HT1080 (cell line): Measurements from ENCODE around the gene THAP4. TPM values are rescaled to one million over a fixed set of nuclear protein-coding genes. Genes with fewer than 3 reads are reported as not detected.
A peak's percentile ranks its signal among the peaks of the same experiment; 100 is the strongest.

ENCODE experiments used
- DNase-seq: peaks from one replicate; pipeline ENCODE4 v3.0.0-alpha.2; 2015; ENCODE audit warnings: low read depth
- polyA plus RNA-seq, 2 experiments: library from polyadenylated mRNA; depleted of rRNA; stranded (reverse); fragments of >200 nt; gene quantifications; 2 replicates each; pipeline ENCODE4 v1.2.3, GENCODE V29; 2015
- total RNA-seq: library from RNA; depleted of rRNA; stranded (reverse); fragments of >200 nt; shearing (Covaris generic); gene quantifications from 2 replicates; pipeline ENCODE4 v1.2.3, GENCODE V29; 2014; rRNA removed

Gene THAP4, protein sequence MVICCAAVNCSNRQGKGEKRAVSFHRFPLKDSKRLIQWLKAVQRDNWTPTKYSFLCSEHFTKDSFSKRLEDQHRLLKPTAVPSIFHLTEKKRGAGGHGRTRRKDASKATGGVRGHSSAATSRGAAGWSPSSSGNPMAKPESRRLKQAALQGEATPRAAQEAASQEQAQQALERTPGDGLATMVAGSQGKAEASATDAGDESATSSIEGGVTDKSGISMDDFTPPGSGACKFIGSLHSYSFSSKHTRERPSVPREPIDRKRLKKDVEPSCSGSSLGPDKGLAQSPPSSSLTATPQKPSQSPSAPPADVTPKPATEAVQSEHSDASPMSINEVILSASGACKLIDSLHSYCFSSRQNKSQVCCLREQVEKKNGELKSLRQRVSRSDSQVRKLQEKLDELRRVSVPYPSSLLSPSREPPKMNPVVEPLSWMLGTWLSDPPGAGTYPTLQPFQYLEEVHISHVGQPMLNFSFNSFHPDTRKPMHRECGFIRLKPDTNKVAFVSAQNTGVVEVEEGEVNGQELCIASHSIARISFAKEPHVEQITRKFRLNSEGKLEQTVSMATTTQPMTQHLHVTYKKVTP
- total RNA-seq, result 103 TPM in 2 replicates
- 61.0 and 63.0 TPM in 2 replicates for polyA plus RNA-seq (2015; cell fraction: cytosol; rRNA removed)
- 24.3 and 25.5 TPM in 2 replicates for polyA plus RNA-seq (2015; cell fraction: nucleus; rRNA removed)

DNA sequence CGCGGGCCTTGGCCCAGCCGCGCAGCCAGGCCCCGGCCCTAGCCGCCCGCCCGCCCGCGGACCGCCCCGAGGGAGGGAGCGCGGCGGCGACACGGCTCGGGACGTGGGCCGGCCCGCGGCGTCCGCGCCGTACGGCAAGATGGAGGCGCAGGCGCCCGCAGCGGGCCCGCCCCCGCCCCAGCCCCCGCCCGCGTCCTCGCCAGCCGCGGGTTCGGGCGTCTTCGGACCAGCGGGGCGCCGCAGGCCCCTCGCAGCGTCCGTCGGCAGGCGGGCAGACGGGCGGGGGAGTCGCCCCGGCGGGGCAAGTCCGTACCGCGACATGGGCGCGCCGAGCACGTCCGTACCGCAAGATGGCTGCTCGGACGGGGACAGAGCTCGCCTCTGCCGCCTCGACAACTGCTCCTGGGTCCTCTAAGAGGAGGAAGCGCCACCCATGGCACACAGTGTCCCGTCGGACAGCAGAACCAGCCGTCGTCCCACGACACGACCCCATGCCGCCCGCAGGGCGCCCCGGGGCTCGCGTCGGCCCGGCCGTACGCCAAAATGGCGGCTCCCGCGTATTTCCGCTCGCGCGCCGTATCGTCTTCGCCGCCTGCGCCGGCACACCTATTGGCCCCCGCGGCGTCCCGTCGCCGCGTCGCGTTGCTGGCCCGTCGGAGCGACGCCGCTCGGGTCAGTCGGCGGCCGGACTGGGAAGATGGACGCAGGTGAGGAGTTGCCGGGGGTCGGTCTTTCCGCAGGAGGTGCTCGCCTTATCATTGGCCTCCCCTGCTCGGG, at the start of gene THAP4, which contains the start of gene ATG4B:
TSS of gene THAP4 (minus strand) at position 141 of the 777 bp plus-strand sequence. CDS start 141 bp downstream, outside the sequence.
TSS of gene ATG4B (plus strand) at position 676 of the 777 bp plus-strand sequence. CDS start at position 698, 22 bp downstream.
- DNase-seq, result peak; percentile 82

DNA sequence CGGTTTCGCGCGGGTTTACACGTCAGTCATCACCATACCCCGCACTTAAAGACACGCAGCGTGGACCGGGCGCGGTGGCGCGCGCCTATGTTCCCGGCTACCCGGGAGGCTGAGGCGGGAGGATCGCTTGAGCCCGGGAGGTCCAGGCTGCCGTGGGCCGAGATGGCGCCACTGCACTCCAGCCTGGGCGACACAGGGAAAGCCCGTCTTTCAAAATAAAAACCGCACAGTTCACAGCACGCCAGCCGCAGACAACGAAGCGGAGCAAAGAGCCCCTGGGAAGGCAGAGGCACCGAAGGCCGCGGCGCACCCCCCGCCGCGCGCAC, 49.3 kb upstream of the THAP4 start:
- no peak for DNase-seq

DNA sequence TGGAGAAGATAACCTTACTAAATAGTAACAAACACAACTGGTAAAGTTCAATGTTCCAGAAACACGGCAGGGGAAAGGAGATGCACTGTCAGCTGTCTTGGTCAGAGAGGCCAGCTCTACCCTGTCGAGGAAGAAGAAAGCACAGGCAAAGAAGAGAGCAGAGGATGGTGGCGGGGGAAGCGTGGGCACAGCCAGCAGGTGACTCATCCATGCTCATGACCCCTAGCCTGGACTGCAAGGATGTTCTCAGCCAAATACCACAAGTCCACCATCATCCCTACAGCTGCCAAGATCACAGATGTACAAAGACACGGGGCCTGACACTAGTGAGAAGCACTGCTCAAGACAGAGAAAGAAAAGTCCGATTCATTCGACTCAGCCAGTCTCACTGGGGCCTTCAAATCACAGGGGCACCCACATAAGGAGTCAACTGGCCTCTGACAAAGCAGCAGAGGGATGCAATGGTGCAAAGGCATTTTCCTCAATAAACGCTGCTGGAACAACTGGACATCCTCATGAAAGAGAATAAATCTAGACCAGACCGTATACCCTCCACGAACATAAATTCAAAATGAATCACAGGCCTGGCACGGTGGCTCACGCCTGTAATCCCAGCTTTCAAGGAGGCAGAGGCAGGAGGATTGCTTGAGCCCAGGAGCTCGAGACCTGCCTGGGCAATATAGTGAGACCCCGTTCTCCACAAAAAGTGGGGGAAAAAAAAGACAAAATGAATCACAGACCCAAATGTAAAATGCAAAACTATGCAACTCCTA, 44.1 kb upstream of the THAP4 start:
- peak; percentile 93 for DNase-seq

DNA sequence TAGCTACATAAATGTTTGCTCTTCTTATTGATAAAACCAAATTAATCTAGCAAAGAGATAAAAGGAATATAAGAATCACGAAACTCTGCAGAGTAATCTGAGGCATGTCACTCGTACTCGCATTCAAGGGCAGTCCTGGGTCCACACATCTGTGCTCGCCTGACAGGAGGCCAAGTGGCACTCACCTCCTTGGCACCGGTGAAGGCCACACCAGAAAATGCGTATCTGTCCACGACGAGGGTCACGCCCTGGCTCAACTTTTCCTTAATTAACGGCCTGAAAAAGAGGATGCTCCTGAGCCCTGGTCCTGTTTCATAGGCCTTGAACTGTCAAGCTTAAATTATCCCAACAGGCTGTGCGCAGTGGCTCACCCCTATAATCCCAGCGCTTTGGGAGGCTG, 43.1 kb upstream of the THAP4 start:
- no peak for DNase-seq

DNA sequence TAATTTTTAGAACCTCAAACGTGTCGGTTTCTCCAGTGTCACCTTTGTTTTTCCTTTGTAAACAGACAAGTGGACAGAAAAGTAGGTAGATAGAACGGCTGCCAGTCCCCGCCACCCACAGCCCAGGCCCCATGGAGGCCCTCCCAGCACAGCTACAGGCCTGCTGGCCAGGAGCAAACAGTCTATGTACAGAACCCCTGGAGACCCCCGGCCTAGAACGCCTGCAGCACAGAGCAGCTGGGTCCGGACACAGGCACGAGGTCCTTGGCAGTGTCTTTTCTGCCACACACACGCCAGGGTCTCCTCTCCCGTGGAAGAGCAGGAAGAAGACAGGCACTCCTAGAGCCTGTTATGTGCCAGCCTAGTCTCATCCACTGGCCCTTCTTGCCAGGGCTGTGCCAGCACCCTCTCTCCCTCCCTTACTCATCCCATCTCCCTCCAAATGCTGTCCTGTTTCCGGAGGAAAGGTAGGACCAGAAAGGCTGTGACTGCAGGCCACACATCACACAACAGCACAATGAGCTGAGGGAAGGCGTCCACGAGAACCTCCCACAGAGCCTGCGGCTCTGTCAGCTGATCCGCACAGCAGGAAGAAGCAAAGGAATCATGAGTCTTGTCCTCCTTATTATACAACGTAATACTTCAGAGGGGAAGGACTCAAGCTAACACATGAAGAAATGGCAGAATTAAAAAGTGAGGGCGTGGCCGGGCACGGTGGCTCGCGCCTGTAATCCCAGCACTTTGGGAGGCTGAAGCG, 42.0 kb upstream of the THAP4 start:
- DNase-seq, result no peak

DNA sequence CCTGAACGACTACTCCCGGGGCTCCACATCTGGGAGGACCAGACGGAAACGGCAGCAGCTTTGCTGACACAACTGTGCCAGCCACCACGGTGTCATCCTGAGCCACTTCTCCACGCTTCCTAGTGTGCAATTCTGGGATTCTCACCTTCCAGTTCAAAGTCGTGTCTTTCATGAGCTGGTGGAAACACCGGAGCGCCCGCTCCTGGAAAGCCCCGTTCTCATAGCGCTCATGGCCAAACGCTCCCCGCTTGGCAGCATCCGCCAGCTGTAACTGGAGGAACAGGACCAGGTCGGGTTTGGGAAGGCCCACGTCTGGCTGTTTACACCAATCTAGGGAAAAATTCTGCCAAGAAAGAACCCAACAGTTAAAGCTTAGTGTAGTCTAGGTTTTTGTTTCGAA, 41.3 kb upstream of the THAP4 start:
- DNase-seq, result no peak

DNA sequence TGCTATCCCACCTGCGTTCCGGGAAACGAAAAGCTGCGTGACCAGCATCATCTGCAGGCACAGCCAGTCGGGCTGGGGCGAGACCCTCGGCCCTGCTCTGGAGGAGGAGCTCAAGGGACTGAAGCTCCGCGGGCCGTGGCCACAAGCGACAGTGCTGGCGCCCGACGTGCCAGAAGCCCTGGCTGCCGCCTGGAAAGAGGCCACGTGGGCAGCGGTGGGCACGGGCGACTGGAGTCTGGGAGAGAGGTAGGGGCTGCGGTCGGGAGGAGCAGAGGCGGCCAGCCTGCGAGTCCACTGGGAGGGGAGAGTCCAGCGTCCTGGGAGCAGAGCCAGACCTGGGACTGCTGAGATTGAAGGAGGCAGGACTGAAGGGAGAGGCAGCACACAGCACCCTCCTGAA, 40.4 kb upstream of the THAP4 start:
- no peak for DNase-seq

DNA sequence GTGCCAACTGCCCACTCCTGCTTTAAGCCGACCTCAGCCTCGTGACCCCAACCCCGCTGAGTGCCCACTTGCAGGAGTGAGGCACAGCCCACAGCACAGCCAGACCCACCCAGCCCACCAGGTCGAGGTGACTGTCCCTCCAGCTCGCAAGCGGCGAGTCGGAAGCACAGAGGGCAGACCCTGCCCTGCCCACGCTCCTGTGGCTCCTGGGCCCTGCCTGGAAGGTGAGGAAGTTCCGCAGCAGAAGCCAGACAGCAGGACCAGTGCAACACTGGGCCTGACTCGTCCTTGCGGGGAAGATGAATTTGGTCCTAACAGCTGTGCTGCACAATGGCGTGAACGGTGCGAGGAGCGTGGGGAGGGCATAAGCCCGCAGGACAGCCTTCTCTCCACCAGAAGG, 39.7 kb upstream of the THAP4 start:
- DNase-seq, result no peak

DNA sequence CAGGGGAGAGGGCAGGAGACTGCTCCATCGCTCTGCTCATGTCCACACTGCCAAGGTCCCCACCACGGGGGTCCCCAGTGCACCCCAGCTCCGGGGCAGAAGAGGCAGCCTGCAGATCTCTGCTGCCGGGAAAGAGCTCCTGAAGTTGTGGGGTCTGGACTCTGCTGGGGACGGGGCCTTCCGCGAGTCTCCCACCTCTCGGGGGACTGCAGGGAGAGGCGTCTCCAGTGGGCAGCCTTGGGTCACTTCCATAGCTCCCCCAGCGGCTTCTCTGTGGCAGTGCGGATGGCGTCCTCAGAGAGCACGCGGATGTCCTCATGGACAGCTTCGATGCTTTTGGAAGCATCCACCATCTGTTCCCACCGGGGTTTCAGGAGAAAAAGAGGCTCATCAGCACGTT, 38.9 kb upstream of the THAP4 start:
- DNase-seq, result no peak

DNA sequence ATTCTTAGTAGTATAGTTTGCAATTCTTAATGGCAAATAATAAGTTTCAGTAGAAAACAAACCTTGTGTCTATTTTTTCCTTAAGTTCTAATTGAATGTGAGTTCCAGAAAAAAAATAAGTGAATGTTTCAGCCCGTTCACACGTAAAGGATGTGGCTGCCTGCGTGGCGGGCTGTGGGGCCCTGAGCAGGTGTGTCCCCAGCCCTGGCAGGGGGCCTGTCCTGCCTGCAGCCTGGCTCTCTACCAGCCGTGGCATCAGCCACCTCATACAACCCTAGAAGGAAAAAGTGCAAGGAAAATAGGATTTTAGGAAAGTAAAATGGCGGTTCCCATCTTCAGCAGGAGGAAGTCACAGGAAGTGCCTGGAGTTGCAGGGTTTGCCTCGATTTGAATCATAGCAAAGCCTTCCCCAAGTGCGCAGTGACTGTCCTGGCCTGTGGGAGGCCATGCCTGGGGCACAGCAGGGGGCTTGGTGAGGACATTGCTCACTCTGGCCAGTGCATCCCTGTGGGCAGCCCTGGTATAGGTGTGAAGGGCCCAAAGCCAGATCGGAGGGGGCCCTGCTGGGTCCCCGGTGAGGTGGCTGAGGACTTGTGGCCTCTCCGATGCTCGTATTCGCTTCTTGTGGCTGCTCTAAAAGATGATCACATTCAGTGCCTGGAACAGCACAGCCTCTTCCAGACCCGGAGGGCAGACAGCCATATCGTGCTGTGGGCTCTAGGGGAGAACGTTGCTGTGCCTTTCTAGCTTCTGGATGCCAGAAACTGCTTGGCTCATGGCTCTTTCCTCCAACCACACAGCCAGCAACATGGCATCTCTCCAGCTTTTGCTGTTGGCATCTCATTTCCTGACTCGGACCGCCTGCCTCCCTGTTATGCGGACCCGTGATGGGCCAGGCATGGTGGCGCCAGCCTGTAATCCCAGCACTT, 37.1 kb upstream of the THAP4 start:
- no peak for DNase-seq

DNA sequence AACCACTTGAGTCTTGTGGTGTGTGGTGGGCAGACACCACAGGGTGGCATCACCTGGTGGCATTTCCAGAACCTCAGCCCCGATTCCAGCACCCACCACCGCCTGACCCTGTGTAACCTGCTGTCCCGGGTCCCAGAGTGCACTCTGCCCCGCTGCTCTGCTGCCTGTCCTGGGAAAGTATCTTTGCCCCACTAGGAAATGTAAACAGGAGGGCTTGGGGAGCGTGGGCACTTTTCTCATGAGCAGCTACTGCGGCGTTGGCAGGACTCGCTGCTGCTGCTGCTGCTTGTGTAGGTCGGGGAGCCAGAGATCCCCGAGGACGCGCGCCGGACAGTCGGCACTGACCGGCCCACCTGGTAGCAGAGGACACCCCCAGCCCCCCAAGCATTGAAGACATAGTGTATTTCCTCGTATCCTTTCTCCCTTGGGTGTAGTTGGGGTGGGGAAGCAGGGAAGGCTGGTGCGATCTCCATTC, 36.3 kb upstream of the THAP4 start:
- DNase-seq, result no peak

DNA sequence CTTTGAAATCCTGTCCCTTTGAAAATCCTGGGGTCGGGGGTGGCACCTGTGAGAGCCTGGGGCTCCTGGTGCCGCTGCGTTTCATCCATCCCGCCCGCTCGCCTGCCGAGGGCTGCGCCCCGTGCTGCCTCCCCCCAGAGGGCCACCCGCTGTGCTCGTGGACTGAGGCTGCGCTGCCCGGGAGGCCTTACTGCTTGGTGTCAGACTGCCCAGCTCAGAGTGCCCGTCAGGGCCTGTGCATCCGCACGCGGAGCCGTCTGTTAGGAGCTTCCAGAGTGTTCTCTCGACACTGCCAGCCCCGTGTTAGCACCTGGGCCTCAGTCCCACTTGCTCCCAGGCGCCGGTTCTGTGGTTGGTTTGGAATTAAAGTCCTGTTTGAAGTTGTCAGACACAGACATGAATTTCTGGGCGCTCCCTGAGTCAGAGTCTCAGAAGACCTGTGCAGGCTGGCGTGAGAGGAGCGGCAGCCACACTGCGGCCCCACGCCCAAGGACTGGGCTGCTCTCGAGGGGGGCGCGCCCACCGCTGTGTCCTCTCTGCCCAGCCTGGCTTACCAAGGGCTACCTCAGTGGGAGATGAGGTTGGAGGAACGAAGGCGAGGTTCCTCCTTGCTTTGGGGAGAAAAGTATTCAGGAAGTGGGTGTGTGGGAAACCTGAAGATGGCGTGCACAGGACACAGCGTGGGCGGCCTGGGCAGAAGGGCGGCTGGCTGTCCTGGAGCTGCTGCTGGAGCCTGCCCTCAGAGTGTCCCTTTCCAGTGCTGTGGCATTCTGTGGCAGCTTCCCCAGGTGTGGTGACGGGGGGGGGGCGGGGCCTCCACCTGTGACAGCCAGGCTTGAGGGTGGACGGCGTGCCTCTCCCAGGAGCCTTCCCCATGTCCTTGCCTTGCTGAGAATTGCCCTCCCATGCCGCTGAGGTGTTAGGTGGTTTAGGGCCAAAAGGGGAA, 35.6 kb upstream of the THAP4 start:
- DNase-seq, result no peak

DNA sequence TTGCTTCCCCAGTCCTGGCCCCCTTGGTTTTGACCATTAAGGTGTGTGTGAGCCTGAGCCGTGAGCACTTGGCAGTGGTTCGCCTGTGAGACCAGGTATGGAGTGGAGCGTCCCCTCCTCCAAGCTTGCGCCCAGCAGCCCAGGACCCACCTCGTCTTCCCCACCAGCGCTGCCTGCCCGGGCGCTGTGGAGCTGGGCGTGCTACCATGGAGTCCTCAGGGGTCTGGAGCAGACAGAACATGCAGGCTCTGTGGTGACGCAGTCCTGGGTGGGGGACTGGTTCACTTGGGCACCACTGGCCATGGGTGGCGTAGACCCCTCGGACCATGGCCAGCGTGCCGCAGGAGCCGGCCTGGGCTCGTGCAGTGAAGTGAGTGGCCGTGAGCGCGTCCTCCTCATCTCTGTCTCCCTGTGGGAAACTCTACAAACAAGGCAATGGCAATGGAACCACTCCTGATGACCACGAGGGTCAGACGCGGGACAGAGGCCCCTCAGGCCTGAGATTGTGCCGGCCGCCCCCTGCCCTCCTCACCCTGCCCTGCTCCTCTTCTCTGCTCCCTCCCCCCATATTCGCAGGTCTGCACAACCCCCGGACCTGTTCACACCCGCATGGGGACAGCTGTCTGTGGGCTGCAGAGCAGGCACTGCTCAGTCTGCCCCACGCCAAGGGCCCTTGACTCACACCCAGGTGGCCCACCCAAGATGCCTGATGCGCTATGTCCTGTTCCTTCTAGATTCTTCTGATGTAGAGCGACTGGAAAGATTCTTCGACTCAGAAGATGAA, 34.7 kb upstream of the THAP4 start:
- DNase-seq, result no peak

DNA sequence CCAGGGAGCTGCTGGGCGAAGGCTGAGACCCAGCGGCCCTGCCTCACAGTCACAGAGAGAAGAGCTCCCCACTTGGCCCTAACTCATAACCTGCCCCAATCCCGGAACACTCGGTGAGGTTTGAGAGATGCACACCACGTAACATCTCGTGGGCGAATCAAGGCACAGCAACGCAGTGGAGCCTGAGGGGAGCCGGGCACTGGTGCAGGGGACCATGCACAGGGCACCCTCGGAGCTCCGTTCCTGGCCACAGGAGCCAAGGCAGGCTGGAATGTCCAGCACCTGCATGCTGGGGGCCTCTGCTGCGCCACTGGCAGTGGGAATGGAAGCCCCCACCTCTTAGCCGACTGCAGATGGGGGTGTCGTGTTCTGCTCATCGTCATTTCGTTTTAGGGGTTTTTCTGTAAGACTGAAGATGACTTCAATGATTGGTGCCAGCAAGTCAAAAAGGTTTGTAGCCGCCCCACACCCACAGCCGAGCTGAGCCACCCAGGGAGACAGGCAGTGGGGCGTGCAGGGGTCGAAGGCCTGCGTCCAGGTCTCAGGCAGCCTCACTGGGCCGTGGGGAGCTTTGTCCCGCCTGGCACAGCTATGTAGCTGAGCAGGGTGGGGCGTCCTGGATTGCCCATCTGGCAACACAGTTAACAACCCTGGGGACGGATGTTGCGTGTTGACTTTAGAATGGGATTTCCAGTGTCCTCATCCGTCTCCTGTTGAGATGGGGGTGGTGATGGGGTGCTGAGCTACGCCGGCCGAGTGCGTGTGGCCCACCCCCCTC, 33.6 kb upstream of the THAP4 start:
- no peak for DNase-seq

DNA sequence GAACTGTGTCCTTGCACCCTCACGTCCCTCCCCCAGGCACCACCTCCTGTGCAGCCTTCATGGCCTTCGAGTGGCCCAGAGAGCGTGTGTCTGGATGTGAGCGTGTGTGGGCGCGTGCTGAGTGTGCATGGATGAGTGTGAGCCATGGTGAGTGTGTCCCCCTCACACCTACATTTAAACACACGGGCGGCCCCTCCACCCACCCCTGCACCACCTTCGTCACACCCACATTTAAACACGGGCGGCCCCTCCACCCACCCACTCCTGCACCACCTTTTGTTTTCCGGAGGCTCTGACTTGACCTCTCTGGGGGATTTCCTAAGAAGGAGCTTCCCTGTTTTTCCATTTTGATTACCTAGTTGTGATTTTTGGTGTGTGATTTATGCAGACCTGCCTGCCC, 31.9 kb upstream of the THAP4 start:
- DNase-seq, result no peak

DNA sequence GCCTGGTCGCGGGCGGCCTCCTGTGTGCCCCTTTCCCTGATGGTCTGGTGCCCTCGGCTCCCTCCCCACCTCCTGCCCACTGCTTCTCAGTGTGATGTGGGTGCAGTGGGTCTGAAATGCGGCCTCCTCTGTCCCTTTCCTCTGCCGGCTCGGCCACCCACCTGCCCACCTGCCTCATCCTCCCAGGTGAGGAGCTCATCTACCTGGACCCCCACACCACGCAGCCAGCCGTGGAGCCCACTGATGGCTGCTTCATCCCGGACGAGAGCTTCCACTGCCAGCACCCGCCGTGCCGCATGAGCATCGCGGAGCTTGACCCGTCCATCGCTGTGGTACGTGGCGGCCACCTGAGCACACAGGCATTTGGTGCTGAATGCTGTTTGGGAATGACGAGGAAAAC, 31.4 kb upstream of the THAP4 start:
- no peak for DNase-seq
